Endothelial cell of umbilical vein (primary cell): Measurements from ENCODE around the gene CABLES1. TPM values are rescaled to one million over a fixed set of nuclear protein-coding genes. Genes with fewer than 3 reads are reported as not detected.

Experiments
- BruUV-seq: library from RNA; stranded (reverse); fragments of 400-500 nt; replicated peaks from 2 replicates; lab custom pipeline; 2021; lab: Mats Ljungman, UMichigan
- CTCF ChIA-PET: fragments of 300-600, 350-600 bp; sonication (Branson Sonifier 250); formaldehyde crosslinking; loops from one replicate; lab custom pipeline; 2021; ENCODE audit warnings: antibody characterized with exemption, inconsistent platforms; lab: Charles Lee
- POLR2A ChIA-PET: fragments of 300-600, 350-600 bp; sonication (Branson Sonifier 250); formaldehyde crosslinking; loops from one replicate; lab custom pipeline; 2021; ENCODE audit warnings: antibody characterized with exemption, inconsistent platforms; lab: Charles Lee
- DNase-seq: peaks from one replicate; pipeline ENCODE4 v3.0.0-alpha.2; 2011; ENCODE audit warnings: low read depth, low spot score
- FAIRE-seq: peaks from 2 replicates; lab custom pipeline; 2011; peaks lifted over from hg19 to GRCh38; lab: Jason Lieb, UNC
- H2AFZ ChIP-seq: 2 replicates; pipeline ENCODE4 v1.6.0; 2012; ENCODE audit warnings: low read depth, low read length, control low read depth, inconsistent platforms
- H3K27ac ChIP-seq: 2 replicates; pipeline ENCODE4 v1.5.1; 2011; ENCODE audit warnings: low read depth, mild to moderate bottlenecking, control low read depth, low read length, moderate library complexity; ENCODE audit not compliant: insufficient read depth
- H3K27me3 ChIP-seq, 2 experiments: 2 replicates each; pipeline versions ENCODE4 v1.6.0 to v1.6.1; 2011; ENCODE audit warnings: low read length in 2 of 2, mixed read lengths in 1 of 2; ENCODE audit not compliant: control insufficient read depth in 2 of 2, insufficient read depth in 2 of 2
- H3K36me3 ChIP-seq, 2 experiments: 2 replicates in 1 of 2; 3 replicates in 1 of 2; pipeline ENCODE4 v1.5.1; 2011; ENCODE audit warnings: low read length in 2 of 2, mild to moderate bottlenecking in 1 of 2, moderate library complexity in 1 of 2; ENCODE audit not compliant: control insufficient read depth in 2 of 2, insufficient read depth in 2 of 2; ENCODE audit errors: extremely low read depth in 1 of 2
- H3K4me1 ChIP-seq: 3 replicates; pipeline ENCODE4 v1.5.1; 2011; ENCODE audit warnings: mild to moderate bottlenecking, low read length; ENCODE audit not compliant: control insufficient read depth, insufficient read depth; ENCODE audit errors: extremely low read depth
- H3K4me2 ChIP-seq: 2 replicates; pipeline ENCODE4 v1.6.1; 2011; ENCODE audit warnings: low read length, control low read depth, mixed read lengths; ENCODE audit not compliant: insufficient read depth
- H3K4me3 ChIP-seq, 3 experiments: fragments of 200-600 bp in 1 of 3; sonication (generic), shearing (Covaris generic) in 1 of 3; replicated peaks in 1 of 3; 2 replicates each; pipeline ENCODE4 v1.5.1; 2011 to 2016; ENCODE audit warnings: control low read depth in 3 of 3, low read length in 3 of 3, mild to moderate bottlenecking in 2 of 3, inconsistent platforms in 1 of 3, low read depth in 1 of 3, moderate library complexity in 1 of 3; ENCODE audit not compliant: insufficient read depth in 1 of 3
- H3K79me2 ChIP-seq: 2 replicates; pipeline ENCODE4 v1.6.0; 2012; ENCODE audit warnings: low read length, inconsistent platforms; ENCODE audit not compliant: control insufficient read depth, insufficient read depth
- H3K9ac ChIP-seq: replicated peaks from 2 replicates; pipeline ENCODE3; 2011; ENCODE audit warnings: low read length, control low read depth; ENCODE audit not compliant: insufficient read depth; ENCODE audit errors: extremely low read depth
- H3K9me1 ChIP-seq: replicated peaks from 3 replicates; pipeline ENCODE4 v1.6.0; 2011; ENCODE audit warnings: mild to moderate bottlenecking, low read length; ENCODE audit not compliant: control insufficient read depth, insufficient read depth; ENCODE audit errors: extremely low read depth
- H3K9me3 ChIP-seq: replicated peaks from 2 replicates; pipeline ENCODE4 v1.5.1; 2012; ENCODE audit warnings: low read length, inconsistent platforms; ENCODE audit not compliant: control insufficient read depth, insufficient read depth
- H4K20me1 ChIP-seq: replicated peaks from 2 replicates; pipeline ENCODE3; 2011; ENCODE audit warnings: mild to moderate bottlenecking, low read length; ENCODE audit not compliant: control insufficient read depth, insufficient read depth; ENCODE audit errors: extremely low read depth
- EZH2 ChIP-seq: IDR thresholded peaks from 2 replicates; pipeline ENCODE4 v1.6.1; 2012; ENCODE audit warnings: borderline replicate concordance, low read depth, mild to moderate bottlenecking, moderate library complexity, low read length, inconsistent platforms; ENCODE audit not compliant: severe bottlenecking
- FOS ChIP-seq: IDR thresholded peaks from 2 replicates; pipeline ENCODE4 v1.6.1; 2011; ENCODE audit warnings: mild to moderate bottlenecking, low read length, moderate library complexity, borderline replicate concordance; ENCODE audit not compliant: insufficient read depth
- GATA2 ChIP-seq: IDR thresholded peaks from 2 replicates; pipeline ENCODE4 v1.7.0; 2011; ENCODE audit warnings: low read depth, mild to moderate bottlenecking, moderate library complexity, mixed read lengths, low read length; ENCODE audit not compliant: insufficient read length, insufficient read depth
- JUN ChIP-seq: IDR thresholded peaks from 2 replicates; pipeline ENCODE4 v1.6.1; 2011; ENCODE audit warnings: borderline replicate concordance, low read depth; ENCODE audit not compliant: insufficient read length, insufficient read depth
- MYC ChIP-seq: IDR thresholded peaks from one replicate; pipeline ENCODE4 v1.6.1; 2011; ENCODE audit warnings: mild to moderate bottlenecking, low read depth, low read length
- POLR2A ChIP-seq: IDR thresholded peaks from 2 replicates; pipeline ENCODE4 v1.6.1; 2012; ENCODE audit warnings: low read depth, mild to moderate bottlenecking, control low read depth, low read length
- POLR2AphosphoS5 ChIP-seq: IDR thresholded peaks from 2 replicates; pipeline ENCODE4 v1.6.1; 2012; ENCODE audit warnings: low read depth, mild to moderate bottlenecking, control low read depth, low read length, moderate library complexity; ENCODE audit not compliant: insufficient read depth
- dilution Hi-C: fragments of 300-500 bp; cut with MboI; formaldehyde crosslinking; loops from one replicate; pipeline ENCODE4 v1.15.0; 2019; ENCODE audit warnings: low sequenced_read_pairs; ENCODE audit not compliant: extremely low pct_ligation_motif_present
- intact Hi-C: fragments of 100-400 bp; cut with micrococcal nuclease; formaldehyde crosslinking; loops from one replicate; pipeline ENCODE4 v1.10.0; 2022
- polyA plus RNA-seq, 4 experiments: library from polyadenylated mRNA; depleted of rRNA in 3 of 4; stranded (reverse) in 3 of 4; unstranded in 1 of 4; fragments of >200 nt; gene quantifications; 2 replicates each; pipeline versions ENCODE4 v1.2.1 to v1.2.3, GENCODE V29; 2011 to 2012; ENCODE audit warnings: missing spikeins in 1 of 4
- total RNA-seq: library from RNA; stranded (reverse); gene quantifications from 2 replicates; pipeline ENCODE4 v1.2.3, GENCODE V29; 2021
- TF ChIP-seq, protein P1 (sequence below): IDR thresholded peaks from 2 replicates; pipeline ENCODE4 v1.6.1; 2011; ENCODE audit not compliant: insufficient read depth, insufficient read length
- TF ChIP-seq, protein P2 (sequence below), 2 donors: IDR thresholded peaks; 1 replicate in 1 of 2; 2 replicates in 1 of 2; pipeline ENCODE4 v1.5.1; 2011; ENCODE audit warnings: low read length in 2 of 2, mild to moderate bottlenecking in 2 of 2, moderate library complexity in 2 of 2, control low read depth in 1 of 2, inconsistent platforms in 1 of 2, low read depth in 1 of 2; ENCODE audit not compliant: insufficient read depth in 1 of 2; ENCODE audit errors: extremely low read depth in 1 of 2

CABLES1 gene
- total and polyA plus RNA-seq, 2 donors (not counting 3 experiments of a cell fraction or from before 2014, with no cell fraction given) = 40.2 to 71.1 TPM

DNA sequence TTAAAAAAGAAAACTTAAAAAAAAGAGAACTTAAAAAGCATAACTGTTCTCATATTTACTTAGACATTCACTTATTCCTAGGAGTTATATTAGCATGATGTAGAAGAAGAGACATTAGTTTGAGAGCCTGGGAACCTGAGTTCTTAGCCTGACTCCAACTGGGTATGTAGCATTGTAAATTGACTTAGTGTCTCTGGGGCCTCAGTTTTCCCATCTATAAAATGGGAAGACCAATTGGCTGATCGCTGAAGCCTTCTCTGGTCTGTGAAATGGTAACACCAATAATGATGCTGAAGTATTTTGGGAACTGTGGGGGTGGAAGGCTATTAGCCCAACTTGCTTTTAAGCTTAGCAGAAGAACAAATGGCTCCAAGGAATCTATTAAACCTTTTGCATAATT lies 55.9 kb downstream of the CABLES1 start:
- dilution Hi-C loops (no loop called here), intact Hi-C loops (loop anchor here (10.0 kb wide), 1 partner anchor 156 kb away; no protein-coding TSS in a partner anchor)
- H3K4me1 ChIP-seq = peaks cover 43% of the 10 kb centered on the region
- H3K36me3 ChIP-seq = peaks cover 10 to 21% of the 10 kb centered on the region in 2 experiments
- CTCF ChIA-PET = interaction anchor here (1.1 to 2.6 kb wide), 5 partner anchors 16 to 210 kb away, joined by 3 to 9 read pairs (median 5); no protein-coding TSS in a partner anchor
- no peak for DNase-seq
- H3K4me2 ChIP-seq = no peak overlapping the region
- H3K27ac ChIP-seq = no peak overlapping the region
- no peaks in the 10 kb centered on the region for H3K9me1 ChIP-seq
- no peaks in the 10 kb centered on the region for H3K9me3 ChIP-seq
- no peak for FAIRE-seq
- POLR2A ChIA-PET = no interaction called here
- H3K9ac ChIP-seq = no peak overlapping the region
- no peaks in the 10 kb centered on the region for H4K20me1 ChIP-seq
- H3K79me2 ChIP-seq = no peaks in the 10 kb centered on the region
- no peaks in the 10 kb centered on the region for H3K27me3 ChIP-seq
- no peak overlapping the region for H2AFZ ChIP-seq
- TF ChIP-seq POLR2AphosphoS5 = no peak
- TF ChIP-seq JUN = no peak
- TF ChIP-seq, protein P1, sequence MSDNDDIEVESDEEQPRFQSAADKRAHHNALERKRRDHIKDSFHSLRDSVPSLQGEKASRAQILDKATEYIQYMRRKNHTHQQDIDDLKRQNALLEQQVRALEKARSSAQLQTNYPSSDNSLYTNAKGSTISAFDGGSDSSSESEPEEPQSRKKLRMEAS = no peak
- TF ChIP-seq MYC = no peak
- TF ChIP-seq EZH2 = no peak
- BruUV-seq = no TSS peak
- no peak overlapping the region for H3K4me3 ChIP-seq

DNA sequence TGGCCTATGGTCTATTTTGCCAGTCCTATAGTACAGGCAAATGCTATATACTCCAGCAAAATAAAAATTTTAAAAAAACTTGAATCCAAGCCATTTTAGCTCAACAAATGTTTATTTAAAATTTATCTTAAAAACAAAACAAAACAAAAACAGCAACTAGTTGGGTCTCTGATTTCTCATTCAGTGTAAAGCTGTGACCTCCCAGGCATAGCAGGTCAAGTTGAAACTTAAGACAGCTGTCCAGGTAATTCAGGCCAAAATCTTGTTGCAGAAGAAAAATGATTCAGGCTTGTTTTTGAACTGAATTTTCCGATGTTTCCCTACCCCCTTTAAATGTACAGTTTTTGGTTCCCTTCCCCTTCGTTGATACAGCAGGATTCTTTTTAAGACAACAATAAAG lies 58.5 kb downstream of the CABLES1 start:
- Histone ChIP-seq H2AFZ (no peak overlapping the region), H3K4me2 (no peak overlapping the region), H3K79me2 (no peaks in the 10 kb centered on the region), H3K4me3 (no peak overlapping the region), H4K20me1 (no peaks in the 10 kb centered on the region), H3K4me1 (peaks cover 35% of the 10 kb centered on the region), H3K27ac (peak overlapping the region; percentile 49), H3K9me3 (no peaks in the 10 kb centered on the region), H3K27me3 (no peaks in the 10 kb centered on the region), H3K36me3 (peaks cover 17 to 38% of the 10 kb centered on the region in 2 experiments), H3K9ac (no peak overlapping the region), H3K9me1 (no peaks in the 10 kb centered on the region)
- intact Hi-C loops (loop anchor here (10.0 kb wide), 1 partner anchor 159 kb away; no protein-coding TSS in a partner anchor), dilution Hi-C loops (no loop called here)
- DNase-seq (no peak), FAIRE-seq (no peak)
- ChIA-PET POLR2A (interaction anchor here (0.6 kb wide), 1 partner anchor 62 kb away, joined by 4 read pairs; no protein-coding TSS in a partner anchor), CTCF (interaction anchor here (1.6 to 2.6 kb wide), 2 partner anchors 62 to 218 kb away, joined by 6 to 9 read pairs; no protein-coding TSS in a partner anchor)
- BruUV-seq = no TSS peak
- TF ChIP-seq MYC (no peak), POLR2A (no peak), FOS (no peak), POLR2AphosphoS5 (no peak), EZH2 (no peak), JUN (no peak), GATA2 (no peak)
- TF ChIP-seq, protein P1 = no peak
- TF ChIP-seq, protein P2, sequence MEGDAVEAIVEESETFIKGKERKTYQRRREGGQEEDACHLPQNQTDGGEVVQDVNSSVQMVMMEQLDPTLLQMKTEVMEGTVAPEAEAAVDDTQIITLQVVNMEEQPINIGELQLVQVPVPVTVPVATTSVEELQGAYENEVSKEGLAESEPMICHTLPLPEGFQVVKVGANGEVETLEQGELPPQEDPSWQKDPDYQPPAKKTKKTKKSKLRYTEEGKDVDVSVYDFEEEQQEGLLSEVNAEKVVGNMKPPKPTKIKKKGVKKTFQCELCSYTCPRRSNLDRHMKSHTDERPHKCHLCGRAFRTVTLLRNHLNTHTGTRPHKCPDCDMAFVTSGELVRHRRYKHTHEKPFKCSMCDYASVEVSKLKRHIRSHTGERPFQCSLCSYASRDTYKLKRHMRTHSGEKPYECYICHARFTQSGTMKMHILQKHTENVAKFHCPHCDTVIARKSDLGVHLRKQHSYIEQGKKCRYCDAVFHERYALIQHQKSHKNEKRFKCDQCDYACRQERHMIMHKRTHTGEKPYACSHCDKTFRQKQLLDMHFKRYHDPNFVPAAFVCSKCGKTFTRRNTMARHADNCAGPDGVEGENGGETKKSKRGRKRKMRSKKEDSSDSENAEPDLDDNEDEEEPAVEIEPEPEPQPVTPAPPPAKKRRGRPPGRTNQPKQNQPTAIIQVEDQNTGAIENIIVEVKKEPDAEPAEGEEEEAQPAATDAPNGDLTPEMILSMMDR (IDR thresholded peaks at IDR 0.05; ENCODE audit: extremely low read depth in 1 of 2, insufficient read depth in 1 of 2, low read depth in 1 of 2, low read length in 2 of 2) = no peak
